ENCODE data around the gene MAP3K14.

MAP3K14 gene

GRCh38 chr17:45332505-45332904 is 15.7 kb upstream of the MAP3K14 start:
- Histone ChIP-seq H3K79me2 (ENCODE audit: insufficient read depth, low read length) (no peaks in the 10 kb centered on the region), H3K9me2 (replicated peaks; ENCODE audit: low read depth, low read length) (no peaks in the 10 kb centered on the region), H3K4me1 (ENCODE audit: insufficient read depth, low read length, poor library complexity, severe bottlenecking) (no peaks in the 10 kb centered on the region), H3K36me3 (ENCODE audit: insufficient read depth, low read length) (no peaks in the 10 kb centered on the region), H3F3A (ENCODE audit: low read depth) (no peaks in the 10 kb centered on the region), H3K4me2 (ENCODE audit: low read depth, low read length, poor library complexity, severe bottlenecking) (no peak overlapping the region), H4K20me1 (ENCODE audit: insufficient read depth, low read length, poor library complexity, severe bottlenecking) (no peaks in the 10 kb centered on the region), H3K27me3 (ENCODE audit: insufficient read depth, low read length, poor library complexity, severe bottlenecking) (no peaks in the 10 kb centered on the region), H2AFZ (ENCODE audit: low read length) (no peak overlapping the region), H3K9me3 (ENCODE audit: insufficient read depth, low read depth, low read length) (no peaks in the 10 kb centered on the region), H3K4me3 (ENCODE audit: low read length, poor library complexity, severe bottlenecking) (no peak overlapping the region), H3K9ac (ENCODE audit: low read depth, low read length, poor library complexity, severe bottlenecking) (no peak overlapping the region)
- TF ChIP-seq EZH2phosphoT487 (IDR thresholded peaks at IDR 0.05; ENCODE audit: borderline replicate concordance) = no peak
- TF ChIP-seq CTCF (conservative IDR thresholded peaks at IDR 0.05; ENCODE audit: low read length) = no peak

GRCh38 chr17:45326626-45327025 is 9.8 kb upstream of the MAP3K14 start:
- no peak overlapping the region for H3K9ac ChIP-seq (ENCODE audit: low read depth, low read length, poor library complexity, severe bottlenecking)
- H3F3A ChIP-seq (ENCODE audit: low read depth) = no peaks in the 10 kb centered on the region
- H4K20me1 ChIP-seq (ENCODE audit: insufficient read depth, low read length, poor library complexity, severe bottlenecking) = no peaks in the 10 kb centered on the region
- no peaks in the 10 kb centered on the region for H3K36me3 ChIP-seq (ENCODE audit: insufficient read depth, low read length)
- no peak overlapping the region for H3K4me3 ChIP-seq (ENCODE audit: low read length, poor library complexity, severe bottlenecking)
- no peaks in the 10 kb centered on the region for H3K9me2 ChIP-seq (replicated peaks; ENCODE audit: low read depth, low read length)
- no peaks in the 10 kb centered on the region for H3K9me3 ChIP-seq (ENCODE audit: insufficient read depth, low read depth, low read length)
- TF ChIP-seq EZH2phosphoT487 (IDR thresholded peaks at IDR 0.05; ENCODE audit: borderline replicate concordance) (no peak), CTCF (conservative IDR thresholded peaks at IDR 0.05; ENCODE audit: low read length) (no peak)
- no peaks in the 10 kb centered on the region for H3K27me3 ChIP-seq (ENCODE audit: insufficient read depth, low read length, poor library complexity, severe bottlenecking)
- no peak overlapping the region for H2AFZ ChIP-seq (ENCODE audit: low read length)
- no peaks in the 10 kb centered on the region for H3K79me2 ChIP-seq (ENCODE audit: insufficient read depth, low read length)
- H3K4me2 ChIP-seq (ENCODE audit: low read depth, low read length, poor library complexity, severe bottlenecking) = no peak overlapping the region
- H3K4me1 ChIP-seq (ENCODE audit: insufficient read depth, low read length, poor library complexity, severe bottlenecking) = peaks cover 4% of the 10 kb centered on the region

- no peak overlapping the region for H2AFZ ChIP-seq (ENCODE audit: low read length)
- TF ChIP-seq CTCF (conservative IDR thresholded peaks at IDR 0.05; ENCODE audit: low read length) (no peak), EZH2phosphoT487 (IDR thresholded peaks at IDR 0.05; ENCODE audit: borderline replicate concordance) (no peak)
These were observed 9.0 kb upstream of the MAP3K14 start for GRCh38 chr17:45325810-45326209.

More at GRCh38 chr17:45325810-45326209, 9.0 kb upstream of the MAP3K14 start:
- Histone ChIP-seq H3K27me3 (ENCODE audit: insufficient read depth, low read length, poor library complexity, severe bottlenecking) (no peaks in the 10 kb centered on the region), H3K79me2 (ENCODE audit: insufficient read depth, low read length) (no peaks in the 10 kb centered on the region), H3K9me2 (replicated peaks; ENCODE audit: low read depth, low read length) (no peaks in the 10 kb centered on the region), H3K4me2 (ENCODE audit: low read depth, low read length, poor library complexity, severe bottlenecking) (no peak overlapping the region), H4K20me1 (ENCODE audit: insufficient read depth, low read length, poor library complexity, severe bottlenecking) (no peaks in the 10 kb centered on the region), H3K9ac (ENCODE audit: low read depth, low read length, poor library complexity, severe bottlenecking) (no peak overlapping the region), H3F3A (ENCODE audit: low read depth) (no peaks in the 10 kb centered on the region), H3K4me3 (ENCODE audit: low read length, poor library complexity, severe bottlenecking) (no peak overlapping the region), H3K9me3 (ENCODE audit: insufficient read depth, low read depth, low read length) (no peaks in the 10 kb centered on the region), H3K4me1 (ENCODE audit: insufficient read depth, low read length, poor library complexity, severe bottlenecking) (peaks cover 12% of the 10 kb centered on the region), H3K36me3 (ENCODE audit: insufficient read depth, low read length) (no peaks in the 10 kb centered on the region)
